GM12874 (cell line): Measurements from ENCODE around the gene ATP2B2.

Experiments used
- TF ChIP-seq, protein P1 (sequence below): IDR thresholded peaks from 2 replicates; pipeline ENCODE4 v1.5.1; 2011; ENCODE audit warnings: low read depth, mild to moderate bottlenecking, control low read depth, low read length, moderate library complexity; ENCODE audit not compliant: insufficient read depth

ATP2B2 gene

DNA sequence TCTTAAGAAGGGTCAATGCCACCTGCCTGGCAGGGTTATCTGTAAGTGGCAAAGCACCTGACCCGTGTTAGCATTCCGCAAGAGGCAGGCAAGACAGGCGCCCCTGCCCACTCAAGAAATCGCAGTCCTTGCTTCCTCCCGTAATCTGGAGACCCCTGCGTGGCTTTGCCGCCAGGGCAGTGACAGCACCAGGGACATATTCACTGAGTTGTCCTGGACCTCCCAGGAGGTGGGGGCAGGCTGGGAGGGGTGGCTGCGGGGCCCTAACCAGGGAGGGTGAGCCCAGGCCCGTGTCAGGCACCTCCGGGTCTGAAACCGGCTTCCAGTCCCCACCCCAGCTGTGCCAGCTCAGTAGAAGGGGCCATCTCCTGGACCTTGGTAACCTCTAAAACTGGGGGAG lies 168.6 kb downstream of the ATP2B2 start:
- TF ChIP-seq, protein P1, sequence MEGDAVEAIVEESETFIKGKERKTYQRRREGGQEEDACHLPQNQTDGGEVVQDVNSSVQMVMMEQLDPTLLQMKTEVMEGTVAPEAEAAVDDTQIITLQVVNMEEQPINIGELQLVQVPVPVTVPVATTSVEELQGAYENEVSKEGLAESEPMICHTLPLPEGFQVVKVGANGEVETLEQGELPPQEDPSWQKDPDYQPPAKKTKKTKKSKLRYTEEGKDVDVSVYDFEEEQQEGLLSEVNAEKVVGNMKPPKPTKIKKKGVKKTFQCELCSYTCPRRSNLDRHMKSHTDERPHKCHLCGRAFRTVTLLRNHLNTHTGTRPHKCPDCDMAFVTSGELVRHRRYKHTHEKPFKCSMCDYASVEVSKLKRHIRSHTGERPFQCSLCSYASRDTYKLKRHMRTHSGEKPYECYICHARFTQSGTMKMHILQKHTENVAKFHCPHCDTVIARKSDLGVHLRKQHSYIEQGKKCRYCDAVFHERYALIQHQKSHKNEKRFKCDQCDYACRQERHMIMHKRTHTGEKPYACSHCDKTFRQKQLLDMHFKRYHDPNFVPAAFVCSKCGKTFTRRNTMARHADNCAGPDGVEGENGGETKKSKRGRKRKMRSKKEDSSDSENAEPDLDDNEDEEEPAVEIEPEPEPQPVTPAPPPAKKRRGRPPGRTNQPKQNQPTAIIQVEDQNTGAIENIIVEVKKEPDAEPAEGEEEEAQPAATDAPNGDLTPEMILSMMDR: no peak

DNA sequence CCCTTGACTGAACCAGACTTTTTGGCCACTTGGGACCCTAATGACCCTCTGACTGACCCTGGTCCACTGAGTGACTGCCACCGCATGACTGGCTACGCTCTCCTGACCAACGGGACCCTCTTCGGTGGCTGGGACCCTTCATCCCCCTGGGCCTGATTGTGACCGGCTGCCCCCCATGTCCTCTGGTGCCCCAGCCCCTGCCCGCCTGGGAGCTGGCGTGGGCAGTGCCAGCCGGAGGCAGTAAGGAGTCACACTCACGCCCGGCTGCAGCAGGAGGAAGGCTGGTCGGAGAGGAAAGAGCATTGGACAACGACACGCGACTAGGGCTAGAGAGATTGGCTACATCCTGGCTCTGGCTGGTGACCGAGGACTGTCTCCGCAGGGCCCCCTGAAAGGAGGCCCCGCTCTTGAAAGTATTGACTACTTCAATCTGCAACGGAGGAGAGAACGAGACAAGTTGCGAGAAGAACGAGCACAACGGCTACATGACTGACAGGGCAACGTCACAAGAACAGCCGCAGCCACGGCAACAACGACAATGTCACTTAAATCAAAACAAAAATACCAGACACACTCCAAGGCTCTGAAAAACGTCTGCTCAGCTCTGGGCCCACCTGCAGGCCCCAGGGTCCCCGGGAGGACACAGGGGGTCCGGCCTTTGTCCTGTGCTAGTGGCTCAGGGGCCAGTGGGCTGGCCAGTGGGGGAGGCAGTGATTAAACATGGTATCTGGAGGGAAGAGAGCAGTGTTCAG lies 169.3 kb downstream of the ATP2B2 start:
- TF ChIP-seq, protein P1: no peak

- TF ChIP-seq, protein P1: no peak
These were observed 170.1 kb downstream of the ATP2B2 start for GRCh38 chr3:10335190-10335738.

DNA sequence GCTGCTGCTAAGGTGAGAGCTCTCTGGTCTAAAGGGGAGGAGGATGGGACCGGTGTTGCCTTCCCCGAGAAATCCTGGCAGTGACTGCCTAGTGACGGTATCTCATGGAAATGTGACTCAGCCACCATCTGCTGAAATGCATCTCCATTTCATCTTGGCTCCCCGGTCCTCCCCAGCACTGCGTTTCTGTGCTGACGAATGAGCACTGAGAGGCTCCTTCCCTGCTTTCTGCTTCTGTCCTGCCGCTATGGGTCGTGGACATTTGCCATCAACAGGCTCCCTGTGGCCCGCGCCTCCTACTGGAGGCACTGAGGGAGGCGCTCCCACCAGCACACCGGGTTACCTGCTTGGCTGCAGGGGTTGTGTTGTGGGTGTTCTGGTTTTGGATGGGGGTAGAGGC lies 170.9 kb downstream of the ATP2B2 start:
- TF ChIP-seq, protein P1: no peak

DNA sequence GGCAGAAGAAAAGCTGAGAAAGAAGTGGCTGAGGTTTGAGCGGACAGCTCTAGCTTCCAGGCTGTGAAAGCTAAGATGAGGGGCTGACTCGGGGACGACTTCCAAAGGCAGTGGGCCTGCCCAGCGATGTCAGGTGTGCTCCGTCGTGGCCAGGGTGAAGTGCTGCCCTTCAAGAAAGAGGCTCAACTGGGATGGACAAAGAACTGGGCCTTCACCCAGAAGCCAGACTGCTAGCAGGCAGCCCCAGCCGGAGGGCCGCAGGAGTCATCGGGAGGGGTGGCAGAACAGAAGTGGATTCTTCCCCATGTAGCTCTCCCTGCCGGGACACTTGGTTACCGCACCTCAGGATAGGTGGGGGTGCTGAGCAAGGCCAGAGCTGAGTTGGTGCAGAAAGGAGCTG lies 171.3 kb downstream of the ATP2B2 start:
- TF ChIP-seq, protein P1: no peak

DNA sequence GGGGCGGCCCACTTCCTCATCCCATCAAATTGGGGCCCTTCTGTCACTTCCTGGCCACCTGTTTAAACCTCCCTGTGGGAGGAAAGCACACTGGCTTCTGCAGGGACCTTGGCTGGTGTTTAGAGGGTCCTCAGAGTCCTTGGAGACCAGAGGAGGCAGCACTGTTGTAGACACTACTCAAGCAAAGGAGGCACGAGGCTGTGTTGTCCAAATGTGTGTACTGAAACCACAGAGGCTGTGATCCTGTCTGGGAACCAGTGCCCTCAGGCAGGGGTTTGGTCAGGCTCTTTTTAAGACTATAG lies 172.1 kb downstream of the ATP2B2 start:
- TF ChIP-seq, protein P1: no peak

DNA sequence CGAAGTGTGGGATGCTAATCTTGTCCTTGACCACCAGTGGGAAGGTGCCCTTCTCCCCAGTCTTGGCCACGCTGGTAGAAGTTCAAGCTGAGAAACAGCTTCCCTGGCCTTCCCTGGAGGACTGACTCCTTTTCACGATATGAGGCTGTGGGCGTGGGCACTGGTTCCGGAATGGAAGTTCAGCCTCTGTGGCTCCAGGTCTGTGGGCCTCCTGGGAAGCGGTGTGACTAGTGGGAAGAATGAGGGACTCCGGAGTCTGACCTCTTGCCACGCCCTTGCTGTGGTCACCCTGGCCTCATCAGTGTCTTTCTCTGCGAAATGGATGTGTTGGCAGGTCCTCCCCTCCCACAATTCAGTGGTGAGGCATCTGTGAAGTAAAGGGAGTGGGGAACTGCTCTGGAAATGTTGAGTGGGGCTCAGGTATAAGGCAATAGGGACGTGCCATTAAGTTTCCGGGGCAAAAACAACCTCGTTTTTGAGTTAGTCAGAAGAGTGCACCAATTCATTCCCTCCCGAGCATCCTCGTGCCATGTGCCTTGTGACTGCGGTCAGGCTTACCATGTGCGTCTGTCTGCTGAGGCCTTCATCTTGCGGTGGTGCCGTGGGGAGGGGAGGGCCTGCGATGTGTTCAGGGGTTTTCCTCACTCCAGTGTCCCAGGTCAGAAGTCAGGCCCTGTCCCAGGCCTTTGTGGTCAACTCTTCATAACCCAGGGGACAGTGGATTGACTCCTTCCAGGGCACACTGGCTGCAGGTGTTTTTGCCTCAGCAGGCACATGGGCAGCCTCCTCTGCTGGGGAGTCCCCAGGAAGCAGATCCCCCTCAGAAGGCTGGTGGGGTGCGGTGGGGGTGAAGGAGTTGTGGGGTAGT lies 172.7 kb downstream of the ATP2B2 start:
- TF ChIP-seq, protein P1: no peak
